Naive thymus-derived CD4-positive, alpha-beta T cell (primary cell): Measurements from ENCODE around the gene SNRPB. TPM values are rescaled to one million over a fixed set of nuclear protein-coding genes. Genes with fewer than 3 reads are reported as not detected.
A peak's percentile ranks its signal among the peaks of the same experiment; 100 is the strongest.

Experiments
- ATAC-seq: fragments of 150-1000 bp; cut with Tn5 transposase; 2 replicates; pipeline ENCODE4 v1.10.0; 2021; ENCODE audit warnings: mild to moderate bottlenecking, moderate library complexity
- CTCF ChIA-PET: fragments of 350-600 bp; sonication (Branson Sonifier 250); formaldehyde crosslinking; loops from one replicate; lab custom pipeline; 2021; ENCODE audit warnings: antibody characterized with exemption; lab: Charles Lee
- POLR2A ChIA-PET: fragments of 350-600 bp; sonication (Branson Sonifier 250); formaldehyde crosslinking; loops from one replicate; lab custom pipeline; 2021; ENCODE audit warnings: antibody characterized with exemption, inconsistent platforms; lab: Charles Lee
- DNase-seq, 9 donors: peaks; one replicate each; pipeline versions ENCODE4 v3.0.0 to v3.0.0-alpha.2; 2020 to 2022; ENCODE audit warnings: mixed read lengths in 1 of 9
- H3K27ac ChIP-seq: one replicate; pipeline ENCODE4 v1.7.0; 2013; ENCODE audit warnings: mild to moderate bottlenecking, low read depth, low read length, moderate library complexity
- H3K27me3 ChIP-seq, 2 donors: one replicate each; pipeline ENCODE4 v1.7.0; 2013; ENCODE audit warnings: low read length in 2 of 2, mild to moderate bottlenecking in 2 of 2, moderate library complexity in 2 of 2; ENCODE audit not compliant: control insufficient read depth in 2 of 2, insufficient read depth in 2 of 2
- H3K36me3 ChIP-seq, 3 experiments: 1 replicate in 2 of 3; 2 replicates in 1 of 3; pipeline ENCODE4 v1.7.0; 2013; ENCODE audit warnings: low read length in 3 of 3, mild to moderate bottlenecking in 3 of 3, moderate library complexity in 1 of 3; ENCODE audit not compliant: insufficient read depth in 3 of 3, control insufficient read depth in 2 of 3
- H3K4me1 ChIP-seq, 2 donors: one replicate each; pipeline ENCODE4 v1.7.0; 2013; ENCODE audit warnings: low read length in 2 of 2, mild to moderate bottlenecking in 2 of 2, moderate library complexity in 1 of 2; ENCODE audit not compliant: control insufficient read depth in 2 of 2, insufficient read depth in 2 of 2
- H3K4me3 ChIP-seq: 2 replicates; pipeline ENCODE4 v1.7.0; 2013; ENCODE audit warnings: mild to moderate bottlenecking, low read length
- H3K9me3 ChIP-seq, 3 experiments: 1 replicate in 2 of 3; 2 replicates in 1 of 3; pipeline ENCODE4 v1.7.0; 2013; ENCODE audit warnings: low read length in 3 of 3; ENCODE audit not compliant: control insufficient read depth in 2 of 3
- H3K27ac Mint-ChIP-seq, 9 donors: one replicate each; pipeline ENCODE4 v1.8.0; 2020 to 2022; ENCODE audit warnings: mixed read lengths in 9 of 9, mild to moderate bottlenecking in 8 of 9, moderate library complexity in 5 of 9, inconsistent platforms in 2 of 9
- H3K27me3 Mint-ChIP-seq, 5 donors: one replicate each; pipeline ENCODE4 v1.8.0; 2021 to 2022; ENCODE audit warnings: mixed read lengths in 5 of 5, mild to moderate bottlenecking in 1 of 5
- H3K36me3 Mint-ChIP-seq, 5 donors: one replicate each; pipeline ENCODE4 v1.8.0; 2020 to 2022; ENCODE audit warnings: mixed read lengths in 5 of 5, mild to moderate bottlenecking in 3 of 5, inconsistent platforms in 1 of 5
- H3K4me1 Mint-ChIP-seq, 7 donors: one replicate each; pipeline ENCODE4 v1.8.0; 2020 to 2022; ENCODE audit warnings: mixed read lengths in 7 of 7, mild to moderate bottlenecking in 3 of 7, inconsistent platforms in 1 of 7
- H3K4me3 Mint-ChIP-seq, 10 donors: one replicate each; pipeline ENCODE4 v1.8.0; 2020 to 2022; ENCODE audit warnings: mild to moderate bottlenecking in 10 of 10, mixed read lengths in 10 of 10, moderate library complexity in 6 of 10, inconsistent platforms in 2 of 10
- H3K9me3 Mint-ChIP-seq, 11 donors: one replicate each; pipeline ENCODE4 v1.8.0; 2020 to 2022; ENCODE audit warnings: mixed read lengths in 11 of 11, mild to moderate bottlenecking in 4 of 11, inconsistent platforms in 1 of 11, moderate library complexity in 1 of 11
- intact Hi-C, 2 donors: fragments of 100-400 bp; cut with micrococcal nuclease; formaldehyde crosslinking; loops; one replicate each; pipeline ENCODE4 v1.15.1; 2023
- polyA plus RNA-seq, 2 donors: library from polyadenylated mRNA; unstranded; fragments of 300-500 nt; fragmentation: Illumina TruSeq; gene quantifications; one replicate each; pipeline ENCODE4 v1.2.3, GENCODE V29; 2021
- total RNA-seq, 6 experiments: library from RNA in 5 of 6; stranded (reverse) in 5 of 6; gene quantifications; 1 replicate in 5 of 6; 2 replicates in 1 of 6; pipeline ENCODE4 v1.2.3 and lab custom pipeline; 2021 to 2026

Gene SNRPB
- total and polyA plus RNA-seq, 7 experiments from 2014 or later: 83.5 to 323 (median 119) TPM

DNA sequence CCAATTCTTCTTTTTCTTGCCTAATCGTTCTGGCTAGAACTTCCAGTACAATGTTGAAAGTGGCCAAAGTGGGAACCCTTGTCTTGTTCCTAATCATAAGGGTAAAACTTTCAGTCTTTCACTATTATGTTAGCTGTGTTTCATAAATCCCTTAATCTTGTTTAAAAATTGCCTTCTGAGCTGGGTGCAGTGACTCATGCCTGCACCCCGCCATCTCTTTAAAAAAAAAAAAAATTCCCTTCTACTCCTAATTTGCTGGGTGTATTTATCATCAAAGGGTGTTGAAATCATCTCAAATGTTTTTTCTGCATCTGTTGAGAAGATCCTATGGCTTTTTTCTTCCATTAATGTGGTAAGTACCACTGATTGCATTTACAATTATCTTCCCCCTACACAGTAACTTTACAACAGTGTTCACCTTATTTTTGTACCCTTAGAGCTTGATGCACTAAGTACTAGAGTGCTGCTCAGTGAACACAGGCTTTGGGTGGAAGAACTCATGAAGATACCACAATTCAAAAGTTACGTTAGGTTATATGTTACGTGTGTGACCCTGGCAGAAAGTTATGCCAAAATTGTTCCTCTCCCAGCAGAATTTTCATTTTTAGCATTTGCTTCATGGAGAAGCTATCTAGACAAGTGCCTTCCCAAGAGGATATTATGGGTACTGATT, 9.7 kb downstream of the SNRPB start:
- intact Hi-C loops: loop anchor here in 1 of 2 donors (10.0 kb wide), 1 partner anchor 1626 kb away; the partner anchor contains the start of gene FAM110A
- ATAC-seq (no peak), DNase-seq (no peak)
- Mint-ChIP-seq H3K27me3 (no peaks in the 10 kb centered on the region), H3K9me3 (no peaks in the 10 kb centered on the region), H3K4me1 (peaks cover 0 to 11% (median 0%) of the 10 kb centered on the region in 7 donors), H3K36me3 (peaks cover 10 to 58% (median 40%) of the 10 kb centered on the region in 5 donors), H3K4me3 (no peak overlapping the region), H3K27ac (peak overlapping the region in 2 of 9 donors; percentile 4 to 15)
- no peaks in the 10 kb centered on the region for H3K27me3 ChIP-seq
- no peak overlapping the region for H3K4me3 ChIP-seq
- no peak overlapping the region for H3K27ac ChIP-seq
- ChIA-PET CTCF (no interaction called here), POLR2A (interaction anchor here (1.0 kb wide), 1 partner anchor 9 kb away, joined by 6 read pairs; the partner anchor contains the start of gene SNRPB)
- no peaks in the 10 kb centered on the region for H3K4me1 ChIP-seq
- H3K36me3 ChIP-seq: peaks cover 31 to 73% (median 51%) of the 10 kb centered on the region in 3 experiments
- H3K9me3 ChIP-seq: no peaks in the 10 kb centered on the region

GRCh38 chr20:2459981-2460751, 10.4 kb downstream of the SNRPB start:
- no peaks in the 10 kb centered on the region for H3K9me3 Mint-ChIP-seq
- POLR2A ChIA-PET: interaction anchor here (1.0 to 1.3 kb wide), 2 partner anchors 10 kb away, joined by 4 to 6 read pairs; partner anchors contain the start of gene SNRPB
- H3K4me1 Mint-ChIP-seq: peaks cover 0 to 8% (median 0%) of the 10 kb centered on the region in 7 donors
- CTCF ChIA-PET: no interaction called here
- Histone ChIP-seq H3K4me3 (no peak overlapping the region), H3K27me3 (no peaks in the 10 kb centered on the region), H3K27ac (no peak overlapping the region), H3K9me3 (no peaks in the 10 kb centered on the region), H3K4me1 (no peaks in the 10 kb centered on the region), H3K36me3 (peaks cover 31 to 66% (median 43%) of the 10 kb centered on the region in 3 experiments)
- DNase-seq: no peak
- H3K36me3 Mint-ChIP-seq: peaks cover 10 to 52% (median 38%) of the 10 kb centered on the region in 5 donors
- H3K27ac Mint-ChIP-seq: peak overlapping the region in 2 of 9 donors; percentile 15 to 82
- no peak for ATAC-seq
- no peaks in the 10 kb centered on the region for H3K27me3 Mint-ChIP-seq
- no peak overlapping the region for H3K4me3 Mint-ChIP-seq
- intact Hi-C loops: loop anchor here in 1 of 2 donors (10.0 kb wide), 1 partner anchor 1625 kb away; the partner anchor contains the start of gene FAM110A

- H3K27me3 Mint-ChIP-seq: no peaks in the 10 kb centered on the region
- ATAC-seq: no peak
- no peaks in the 10 kb centered on the region for H3K4me1 ChIP-seq
- H3K9me3 ChIP-seq: no peaks in the 10 kb centered on the region
- H3K4me3 ChIP-seq: no peak overlapping the region
- H3K4me3 Mint-ChIP-seq: no peak overlapping the region
- H3K4me1 Mint-ChIP-seq: peaks cover 0 to 7% (median 0%) of the 10 kb centered on the region in 7 donors
- no peak overlapping the region for H3K27ac ChIP-seq
- DNase-seq: no peak
- intact Hi-C loops: no loop called here
- no peaks in the 10 kb centered on the region for H3K9me3 Mint-ChIP-seq
- H3K27me3 ChIP-seq: no peaks in the 10 kb centered on the region
- H3K36me3 Mint-ChIP-seq: peaks cover 10 to 50% (median 34%) of the 10 kb centered on the region in 5 donors
- ChIA-PET CTCF (no interaction called here), POLR2A (interaction anchor here (0.5 to 1.3 kb wide), 2 partner anchors 11 to 361 kb away, joined by 3 to 4 read pairs; partner anchors contain the start of gene SNRPB)
- peak overlapping the region in 1 of 9 donors; percentile 19 for H3K27ac Mint-ChIP-seq
- peaks cover 29 to 55% (median 36%) of the 10 kb centered on the region in 3 experiments for H3K36me3 ChIP-seq
Measured at GRCh38 chr20:2458919-2459499, 11.6 kb downstream of the SNRPB start.

- peaks cover 0 to 5% (median 0%) of the 10 kb centered on the region in 7 donors for H3K4me1 Mint-ChIP-seq
- Histone ChIP-seq H3K36me3 (peaks cover 4 to 24% (median 6%) of the 10 kb centered on the region in 3 experiments), H3K27ac (no peak overlapping the region), H3K4me1 (no peaks in the 10 kb centered on the region), H3K27me3 (no peaks in the 10 kb centered on the region), H3K9me3 (no peaks in the 10 kb centered on the region), H3K4me3 (no peak overlapping the region)
- no peak overlapping the region for H3K4me3 Mint-ChIP-seq
- intact Hi-C loops: no loop called here
- no peak for ATAC-seq
- no peak for DNase-seq
- POLR2A ChIA-PET: no interaction called here
- peaks cover 5 to 23% (median 14%) of the 10 kb centered on the region in 5 donors for H3K36me3 Mint-ChIP-seq
- H3K27ac Mint-ChIP-seq: no peak overlapping the region
- no peaks in the 10 kb centered on the region for H3K9me3 Mint-ChIP-seq
- CTCF ChIA-PET: interaction anchor here (0.6 to 0.7 kb wide), 2 partner anchors 23 to 893 kb away, joined by 3 to 4 read pairs; no protein-coding TSS in a partner anchor
- peaks cover 0 to 1% (median 0%) of the 10 kb centered on the region in 5 donors for H3K27me3 Mint-ChIP-seq
Measured at GRCh38 chr20:2455771-2456497, 14.7 kb downstream of the SNRPB start.

DNA sequence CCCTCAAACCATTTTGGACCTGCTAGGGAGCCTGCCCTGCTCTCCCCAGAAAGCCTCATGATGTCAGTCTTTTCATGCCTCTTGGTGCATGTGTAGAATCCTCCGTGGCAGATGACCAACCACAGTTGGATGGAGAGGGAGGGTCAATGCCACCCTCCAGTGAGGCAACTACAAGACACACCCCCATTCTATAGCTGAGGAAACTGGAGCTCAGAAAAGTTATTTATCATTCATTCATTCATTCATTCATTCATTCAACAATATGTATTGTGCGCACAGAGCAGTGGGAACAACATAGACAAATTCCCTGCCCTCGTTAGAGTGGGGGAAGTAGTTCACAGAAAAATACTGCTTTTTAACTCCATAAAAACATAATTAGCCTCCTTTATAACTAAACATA, 16.8 kb downstream of the SNRPB start:
- no peak overlapping the region for H3K27ac ChIP-seq
- intact Hi-C loops: loop anchor here (2.0 to 5.0 kb wide), 3 partner anchors 67 to 689 kb away; no protein-coding TSS in a partner anchor
- no peak for DNase-seq
- H3K36me3 Mint-ChIP-seq: peaks cover 0 to 3% (median 2%) of the 10 kb centered on the region in 5 donors
- CTCF ChIA-PET: interaction anchor here (0.7 to 1.0 kb wide), 3 partner anchors 24 to 216 kb away, joined by 3 to 7 read pairs (median 3); no protein-coding TSS in a partner anchor
- no peak overlapping the region for H3K4me3 Mint-ChIP-seq
- POLR2A ChIA-PET: no interaction called here
- ATAC-seq: no peak
- no peak overlapping the region for H3K27ac Mint-ChIP-seq
- H3K4me1 Mint-ChIP-seq: peaks cover 0 to 15% (median 4%) of the 10 kb centered on the region in 7 donors
- peaks cover 0 to 4% (median 0%) of the 10 kb centered on the region in 5 donors for H3K27me3 Mint-ChIP-seq
- no peak overlapping the region for H3K4me3 ChIP-seq
- H3K4me1 ChIP-seq: peaks cover 0 to 6% of the 10 kb centered on the region in 2 donors
- no peaks in the 10 kb centered on the region for H3K9me3 Mint-ChIP-seq
- peaks cover 0 to 2% (median 0%) of the 10 kb centered on the region in 3 experiments for H3K36me3 ChIP-seq
- H3K27me3 ChIP-seq: no peaks in the 10 kb centered on the region
- H3K9me3 ChIP-seq: no peaks in the 10 kb centered on the region
